ENCODE results near the gene TMEM52.

The TMEM52 gene

DNA sequence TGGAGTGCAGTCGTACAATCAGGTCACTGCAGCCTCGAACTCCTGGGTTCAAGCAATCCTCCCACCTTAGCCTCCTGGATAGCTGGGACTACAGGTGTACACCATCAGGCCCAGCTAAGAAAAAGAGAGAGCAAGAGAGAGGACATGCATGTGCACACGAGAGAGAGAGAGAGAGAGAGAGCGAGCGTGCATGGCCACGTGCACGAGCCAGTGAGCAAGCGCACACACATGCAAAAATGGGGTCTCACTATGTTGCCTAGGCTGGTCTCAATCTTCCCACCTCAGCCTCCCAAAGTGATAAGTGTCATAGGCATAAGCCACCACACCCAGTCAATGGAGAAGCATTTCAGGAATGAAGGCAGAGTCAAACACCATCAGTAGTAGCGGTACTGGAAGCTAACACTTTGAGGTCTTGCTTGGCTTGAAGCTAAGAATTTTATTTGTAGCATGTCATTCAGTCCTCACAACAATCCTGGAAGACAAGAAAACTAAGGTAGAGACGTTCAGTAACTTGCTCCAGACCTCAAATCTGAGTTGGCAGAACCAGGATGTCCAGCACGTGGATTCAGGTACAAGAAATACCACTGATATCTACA lies 42.6 kb downstream of the TMEM52 start:
- DNase-seq (ENCODE audit: low read depth in 1 of 2, low spot score in 1 of 2): no peak

GRCh38 chr1:1875932-1876331 lies 43.1 kb downstream of the TMEM52 start:
- DNase-seq (ENCODE audit: low read depth in 1 of 2, low spot score in 1 of 2): no peak

DNA sequence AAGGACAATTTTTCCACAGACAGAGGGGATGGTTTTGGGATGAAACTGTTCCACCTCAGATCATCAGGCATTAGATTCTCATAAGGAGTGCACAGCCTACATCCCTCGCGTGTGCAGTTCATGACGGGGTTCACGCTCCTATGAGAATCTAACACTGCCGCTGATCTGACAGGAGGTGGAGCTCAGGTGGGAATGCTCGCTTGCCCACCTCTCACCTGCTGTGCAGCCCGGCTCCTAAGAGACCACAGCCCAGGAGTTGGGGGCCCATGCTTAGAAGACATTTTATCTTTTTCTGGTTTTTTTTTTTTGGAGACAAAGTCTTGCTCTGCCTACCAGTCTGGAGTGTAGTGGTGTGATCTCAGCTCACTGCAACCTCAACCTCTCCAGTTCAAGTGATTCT lies 44.2 kb downstream of the TMEM52 start:
- DNase-seq (ENCODE audit: low read depth in 1 of 2, low spot score in 1 of 2): no peak

DNA sequence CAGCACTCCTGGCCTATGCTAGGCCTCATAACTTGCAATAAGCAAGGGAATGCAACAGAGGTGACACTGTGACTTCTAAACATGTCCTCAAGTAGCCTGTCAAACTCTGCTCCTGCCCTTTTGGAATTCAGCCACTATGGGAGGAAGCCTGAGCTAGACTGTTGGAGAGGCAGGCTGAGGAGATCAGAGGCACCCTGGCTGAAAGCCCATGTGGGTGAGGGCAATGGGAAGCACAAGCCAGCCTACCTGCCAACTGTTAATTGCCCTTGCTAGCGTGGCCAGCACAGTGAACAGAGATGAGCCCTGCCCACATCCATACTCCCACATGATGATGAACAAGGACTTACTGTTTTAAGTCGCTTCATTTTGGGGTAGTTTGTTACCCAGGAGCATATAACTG lies 45.9 kb downstream of the TMEM52 start:
- no peak for DNase-seq (ENCODE audit: low read depth in 1 of 2, low spot score in 1 of 2)

DNA sequence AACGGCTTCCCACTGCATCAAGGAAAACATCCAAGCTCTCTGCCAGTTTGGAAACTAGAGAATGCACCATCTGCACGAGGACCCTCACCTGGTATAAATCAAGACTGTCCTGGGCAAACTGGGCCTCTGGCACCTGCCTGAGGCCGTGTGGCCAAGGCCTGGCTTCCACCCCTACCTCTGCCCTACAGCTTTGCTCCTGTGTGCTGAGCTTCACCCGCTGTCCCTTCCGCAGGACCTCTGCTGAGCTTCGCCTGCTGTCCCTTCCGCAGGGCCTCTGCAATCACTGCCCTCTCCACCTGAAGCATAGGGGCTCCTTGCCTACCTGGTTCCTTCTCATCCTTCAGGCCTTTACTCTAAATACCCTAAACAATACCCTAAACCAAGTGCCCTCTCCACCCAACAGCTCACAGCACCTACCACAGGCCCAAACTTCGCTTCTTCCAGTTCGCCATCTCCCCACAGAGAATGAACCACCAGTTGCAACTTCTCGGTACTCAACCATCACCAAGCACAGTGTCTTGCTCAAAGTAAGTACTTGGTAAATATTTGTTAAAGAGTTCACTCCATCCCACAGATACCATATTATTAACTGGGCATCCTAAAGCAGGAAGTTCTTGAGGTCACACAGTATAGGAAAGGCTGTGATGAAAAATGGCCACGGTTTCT lies 46.6 kb downstream of the TMEM52 start:
- no peak for DNase-seq (ENCODE audit: low read depth in 1 of 2, low spot score in 1 of 2)

DNA sequence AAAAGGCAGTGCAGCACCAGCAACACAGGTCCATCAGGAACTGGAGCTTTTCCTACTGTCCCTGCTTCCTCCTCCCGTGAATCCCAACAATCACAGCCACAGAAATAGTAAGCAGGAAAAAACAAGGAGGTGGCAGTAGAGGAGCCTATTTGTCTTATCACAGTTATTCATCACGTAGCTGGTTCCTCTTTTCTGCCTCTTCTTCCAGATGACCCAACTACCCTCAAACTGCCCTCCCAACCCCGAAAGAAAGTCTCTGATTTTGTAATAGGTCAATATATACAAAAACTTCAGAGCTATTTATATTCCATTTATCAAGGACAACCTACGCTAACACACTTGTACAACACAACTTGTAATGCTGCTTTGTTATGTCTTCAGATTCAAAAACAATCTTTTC lies 49.6 kb downstream of the TMEM52 start:
- no peak for DNase-seq (ENCODE audit: low read depth in 1 of 2, low spot score in 1 of 2)

Data from stimulated activated CD4-positive, alpha-beta T cell treated with anti-CD3 and anti-CD28 coated beads, Interleukin-15, amount 100 ng/mL, for 1 hour (primary cell).